ACC112 (cell line): Measurements from ENCODE around the gene COX6B2.

Experiments used
- H2AFZ ChIP-seq: fragments of 200-600 bp; sonication (generic); one replicate; pipeline ENCODE4 v1.6.0; 2017; ENCODE audit warnings: antibody characterized with exemption, low read length; ENCODE audit not compliant: unreplicated experiment
- H3K27ac ChIP-seq: fragments of 200-600 bp; sonication (generic); 2 replicates; pipeline ENCODE4 v1.5.1; 2014; ENCODE audit warnings: low read depth, mild to moderate bottlenecking, antibody characterized with exemption, low read length, moderate library complexity
- H3K27me3 ChIP-seq: fragments of 200-600 bp; sonication (generic); 2 replicates; pipeline ENCODE4 v1.6.1; 2014; ENCODE audit warnings: mild to moderate bottlenecking, antibody characterized with exemption, low read length, moderate library complexity, mixed read lengths; ENCODE audit not compliant: insufficient read depth
- H3K36me3 ChIP-seq: fragments of 200-600 bp; sonication (generic); 2 replicates; pipeline ENCODE4 v1.6.1; 2016; ENCODE audit warnings: mild to moderate bottlenecking, antibody characterized with exemption, low read length, moderate library complexity, mixed read lengths; ENCODE audit not compliant: insufficient read depth
- H3K4me1 ChIP-seq: fragments of 200-600 bp; sonication (generic); one replicate; pipeline ENCODE4 v1.6.1; 2016; ENCODE audit warnings: low read length, mixed read lengths; ENCODE audit not compliant: insufficient read depth, unreplicated experiment, control insufficient read depth
- H3K4me3 ChIP-seq: fragments of 200-600 bp; sonication (generic); 2 replicates; pipeline ENCODE4 v1.5.1; 2014; ENCODE audit warnings: mild to moderate bottlenecking, low read depth, low read length
- H3K79me2 ChIP-seq: fragments of 200-600 bp; sonication (generic); one replicate; pipeline ENCODE4 v1.6.0; 2016; ENCODE audit warnings: low read length; ENCODE audit not compliant: control insufficient read depth, unreplicated experiment, insufficient read depth

COX6B2 gene

DNA sequence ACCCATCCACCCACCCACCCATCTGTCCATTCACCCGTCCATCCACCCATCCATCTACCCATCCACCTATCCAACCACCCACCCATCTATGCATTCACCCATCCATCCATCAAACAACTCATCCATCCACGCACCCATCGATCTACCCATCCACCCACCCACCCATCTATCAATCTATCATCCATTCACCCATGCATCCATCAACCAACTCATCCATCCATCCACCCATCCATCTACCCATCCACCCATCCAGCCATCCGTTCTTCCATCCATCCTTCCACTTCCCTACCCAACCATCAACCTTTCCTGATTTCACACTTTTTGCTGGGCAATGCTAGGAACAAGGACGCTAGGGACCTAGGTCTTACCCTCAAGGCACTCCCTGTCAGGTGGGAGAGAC lies 27.5 kb upstream of the COX6B2 start:
- no peak overlapping the region for H3K4me3 ChIP-seq
- peaks cover 3% of the 10 kb centered on the region; the same call in 1 of the 2 replicates for H3K36me3 ChIP-seq
- peaks cover 12% of the 10 kb centered on the region for H3K79me2 ChIP-seq
- H3K4me1 ChIP-seq: no peaks in the 10 kb centered on the region
- H2AFZ ChIP-seq: no peak overlapping the region
- no peaks in the 10 kb centered on the region for H3K27me3 ChIP-seq
- H3K27ac ChIP-seq: no peak overlapping the region

DNA sequence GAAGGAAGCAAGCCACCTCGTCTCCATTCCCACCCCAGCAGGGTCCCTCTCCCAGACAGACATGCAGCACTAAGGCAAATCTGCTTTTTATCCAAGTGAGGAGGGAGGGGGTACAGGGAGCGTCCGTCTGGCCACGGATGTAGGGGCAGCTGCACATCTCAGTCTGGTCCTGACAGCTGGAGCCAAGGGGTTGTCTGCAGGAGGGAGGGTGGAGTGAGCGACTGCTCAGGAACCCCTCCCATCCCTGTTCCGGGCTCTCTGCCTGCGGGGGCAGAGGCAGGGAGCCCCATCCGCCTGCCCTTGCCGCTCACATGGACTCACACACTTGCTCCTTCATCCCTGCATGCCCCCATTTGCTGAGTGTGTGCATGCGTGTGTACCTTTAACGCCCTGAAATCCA lies 24.7 kb upstream of the COX6B2 start:
- no peak overlapping the region for H2AFZ ChIP-seq
- no peaks in the 10 kb centered on the region for H3K4me1 ChIP-seq
- no peak overlapping the region for H3K27ac ChIP-seq
- H3K36me3 ChIP-seq: no peaks in the 10 kb centered on the region
- no peaks in the 10 kb centered on the region for H3K27me3 ChIP-seq
- H3K79me2 ChIP-seq: no peaks in the 10 kb centered on the region
- H3K4me3 ChIP-seq: no peak overlapping the region

DNA sequence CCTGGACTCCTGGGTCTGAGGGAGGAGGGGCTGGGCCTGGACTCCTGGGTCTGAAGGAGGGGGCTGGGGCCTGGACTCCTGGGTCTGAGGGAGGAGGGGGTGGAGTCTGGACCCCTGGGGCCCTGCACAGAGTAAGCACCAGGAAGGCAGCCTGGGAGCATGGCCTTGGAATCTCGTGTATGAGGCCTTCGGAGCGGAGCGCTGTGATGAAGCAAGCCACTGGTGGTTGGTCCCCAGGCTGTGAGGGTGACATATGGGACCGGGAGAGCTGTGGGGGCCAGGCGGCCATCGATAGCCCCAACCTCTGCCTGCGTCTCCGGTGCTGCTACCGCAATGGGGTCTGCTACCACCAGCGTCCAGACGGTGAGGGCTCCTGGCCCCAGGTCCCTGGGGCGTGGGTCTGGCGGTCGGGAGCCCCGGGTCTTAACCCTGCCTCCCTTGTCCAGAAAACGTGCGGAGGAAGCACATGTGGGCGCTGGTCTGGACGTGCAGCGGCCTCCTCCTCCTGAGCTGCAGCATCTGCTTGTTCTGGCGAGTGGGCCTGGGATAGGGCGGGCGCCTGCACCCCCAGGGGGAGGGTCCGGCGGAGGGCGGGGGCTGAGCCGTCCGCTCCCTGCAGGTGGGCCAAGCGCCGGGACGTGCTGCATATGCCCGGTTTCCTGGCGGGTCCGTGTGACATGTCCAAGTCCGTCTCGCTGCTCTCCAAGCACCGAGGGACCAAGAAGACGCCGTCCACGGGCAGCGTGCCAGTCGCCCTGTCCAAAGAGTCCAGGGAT lies 23.0 kb upstream of the COX6B2 start:
- Histone ChIP-seq H3K27ac (no peak overlapping the region), H3K27me3 (no peaks in the 10 kb centered on the region), H3K36me3 (no peaks in the 10 kb centered on the region), H3K79me2 (no peaks in the 10 kb centered on the region), H3K4me3 (no peak overlapping the region), H2AFZ (no peak overlapping the region), H3K4me1 (peaks cover 8% of the 10 kb centered on the region)

DNA sequence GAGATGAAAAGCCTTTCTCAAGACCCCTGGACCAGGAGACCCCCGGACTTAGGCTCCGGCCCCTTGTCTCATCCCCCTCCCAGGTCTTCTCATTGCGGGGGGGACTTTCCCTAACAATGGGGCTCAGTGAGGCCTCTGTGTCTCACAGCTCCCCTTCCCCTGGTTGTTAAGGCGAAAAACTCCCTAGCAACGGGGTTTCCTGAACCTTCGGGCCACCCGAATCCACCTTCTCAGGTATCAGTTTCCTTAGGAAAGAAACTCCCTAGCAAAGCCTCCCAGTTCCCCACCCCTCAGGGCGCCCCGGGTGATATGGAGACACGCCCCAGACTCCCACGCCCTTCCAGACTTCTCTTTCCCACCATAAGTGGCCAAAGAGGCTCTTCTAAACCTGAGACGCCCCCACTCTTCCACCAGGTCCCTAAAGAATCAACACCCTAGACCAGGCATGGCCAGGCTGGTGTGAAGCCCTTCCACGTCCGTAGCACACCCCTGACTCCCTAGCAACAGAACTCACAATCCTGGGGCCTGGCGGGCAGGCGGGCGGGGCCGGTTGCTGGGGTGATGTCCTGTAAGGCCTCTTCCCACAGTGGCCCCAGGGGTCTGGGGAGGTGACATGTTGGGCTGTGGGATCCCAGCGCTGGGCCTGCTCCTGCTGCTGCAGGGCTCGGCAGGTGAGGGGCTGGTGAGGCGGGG lies 21.9 kb upstream of the COX6B2 start, which contains the start of gene TMEM190:
TSS of gene TMEM190 (plus strand) at position 586 of the 693 bp plus-strand sequence. CDS start at position 614, 28 bp downstream.
- Histone ChIP-seq H3K27me3 (no peaks in the 10 kb centered on the region), H3K27ac (no peak within 1 kb of the TSS), H3K36me3 (no peaks in the 10 kb centered on the region), H3K4me1 (peaks cover 8% of the 10 kb centered on the region), H3K4me3 (no peak within 1 kb of the TSS), H2AFZ (no peak within 1 kb of the TSS), H3K79me2 (no peaks in the 10 kb centered on the region)

DNA sequence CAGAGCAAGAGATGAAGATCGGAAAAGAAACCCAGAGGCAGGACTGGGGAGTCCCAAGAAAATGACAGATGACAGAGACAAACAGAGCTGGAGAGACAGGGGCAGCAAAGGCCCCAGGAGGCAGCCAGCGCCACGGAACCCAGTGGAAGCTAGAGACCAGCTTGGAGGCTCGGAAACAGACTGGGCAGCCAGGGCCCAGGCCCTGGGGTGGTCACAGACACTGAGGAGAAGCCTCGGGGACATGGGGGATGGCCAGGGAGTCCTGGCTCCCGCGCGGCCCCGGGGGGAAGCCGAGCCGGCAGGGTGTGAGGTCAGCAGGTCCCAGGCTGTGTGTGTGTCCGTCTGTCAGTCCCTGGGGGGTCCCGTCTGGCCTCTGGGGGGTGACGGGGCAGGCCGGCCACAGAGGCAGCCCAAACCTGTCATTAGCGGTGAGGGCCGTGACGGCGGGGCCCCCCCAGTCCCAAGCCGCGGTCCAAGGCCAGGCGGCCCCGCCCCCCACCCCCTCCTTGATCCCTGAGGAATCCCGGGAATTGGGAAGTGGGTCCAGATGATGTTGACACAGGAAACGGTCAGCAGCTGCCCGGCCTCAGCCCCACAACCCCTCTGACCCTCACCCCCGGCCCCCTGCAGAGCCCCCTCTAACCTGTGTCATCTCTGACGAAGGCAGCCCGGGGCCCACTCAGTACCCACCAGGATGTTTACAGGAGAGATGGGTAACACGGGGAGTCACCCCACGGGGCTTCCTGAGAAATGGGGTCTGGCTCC lies 19.7 kb upstream of the COX6B2 start:
- H2AFZ ChIP-seq: no peak overlapping the region
- H3K4me3 ChIP-seq: no peak overlapping the region
- no peaks in the 10 kb centered on the region for H3K27me3 ChIP-seq
- no peaks in the 10 kb centered on the region for H3K79me2 ChIP-seq
- H3K4me1 ChIP-seq: peaks cover 13% of the 10 kb centered on the region
- H3K27ac ChIP-seq: no peak overlapping the region; the same call in 1 of the 2 replicates
- no peaks in the 10 kb centered on the region for H3K36me3 ChIP-seq

GRCh38 chr19:55373306-55373992 lies 18.9 kb upstream of the COX6B2 start:
- Histone ChIP-seq H3K4me3 (no peak overlapping the region), H3K4me1 (peaks cover 13% of the 10 kb centered on the region), H2AFZ (no peak overlapping the region), H3K27ac (no peak overlapping the region; the same call in 1 of the 2 replicates), H3K79me2 (no peaks in the 10 kb centered on the region), H3K36me3 (no peaks in the 10 kb centered on the region), H3K27me3 (no peaks in the 10 kb centered on the region)

GRCh38 chr19:55372316-55373081 lies 18.0 kb upstream of the COX6B2 start:
- no peaks in the 10 kb centered on the region for H3K27me3 ChIP-seq
- H3K4me1 ChIP-seq: peaks cover 13% of the 10 kb centered on the region
- no peak overlapping the region for H2AFZ ChIP-seq
- H3K79me2 ChIP-seq: no peaks in the 10 kb centered on the region
- H3K36me3 ChIP-seq: no peaks in the 10 kb centered on the region
- no peak overlapping the region for H3K27ac ChIP-seq
- H3K4me3 ChIP-seq: no peak overlapping the region

DNA sequence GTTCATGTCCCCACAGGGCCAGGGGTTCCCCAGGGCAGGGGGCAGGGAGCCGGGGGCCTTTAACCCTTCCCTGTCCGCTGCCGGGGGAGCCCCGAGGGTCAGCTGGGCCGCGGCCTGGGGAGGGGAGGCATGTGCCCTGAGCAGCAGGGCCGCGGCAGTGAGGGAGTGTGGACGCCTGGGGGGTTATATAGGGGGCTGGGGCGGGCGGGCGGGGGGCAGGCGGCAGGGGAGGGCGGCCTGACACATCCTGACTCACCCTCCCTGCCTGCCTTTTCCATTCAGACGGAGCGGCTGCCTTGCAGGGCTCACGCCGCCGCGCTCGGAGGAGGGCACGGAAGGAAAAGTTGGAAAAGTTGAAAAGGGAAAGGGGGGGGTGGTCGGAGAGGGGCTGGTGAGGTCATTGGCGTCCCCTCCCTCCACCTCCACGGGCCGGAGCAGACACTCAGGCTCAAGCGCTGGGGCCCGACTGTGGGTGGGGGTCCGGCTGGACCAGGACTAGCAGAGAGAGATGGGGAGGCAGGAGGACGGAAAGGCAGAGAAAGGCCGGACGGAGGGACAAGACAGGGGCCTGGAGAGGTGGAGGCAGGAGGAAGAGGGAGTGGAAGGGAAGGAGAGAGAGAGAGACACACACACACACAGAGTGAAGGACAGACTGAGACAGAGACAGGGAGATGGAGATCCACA lies 15.9 kb upstream of the COX6B2 start, which contains the start of gene IL11:
TSS of gene IL11 (minus strand) at position 159 of the 684 bp plus-strand sequence. CDS start at position 6, 153 bp downstream.
- H3K4me3 ChIP-seq: peak within 1 kb of the TSS; percentile 75
- no peaks in the 10 kb centered on the region for H3K36me3 ChIP-seq
- H3K4me1 ChIP-seq: peaks cover 13% of the 10 kb centered on the region
- H3K27me3 ChIP-seq: no peaks in the 10 kb centered on the region
- H3K27ac ChIP-seq: peak within 1 kb of the TSS; percentile 22; the same call in 1 of the 2 replicates
- H3K79me2 ChIP-seq: no peaks in the 10 kb centered on the region
- no peak within 1 kb of the TSS for H2AFZ ChIP-seq

GRCh38 chr19:55369653-55370304 lies 15.3 kb upstream of the COX6B2 start:
- H3K79me2 ChIP-seq: no peaks in the 10 kb centered on the region
- H3K4me1 ChIP-seq: peaks cover 13% of the 10 kb centered on the region
- H3K27ac ChIP-seq: no peak overlapping the region
- no peaks in the 10 kb centered on the region for H3K36me3 ChIP-seq
- peak overlapping the region; percentile 75 for H3K4me3 ChIP-seq
- no peaks in the 10 kb centered on the region for H3K27me3 ChIP-seq
- H2AFZ ChIP-seq: no peak overlapping the region
